HG02981 (cell line): ENCODE data around the gene TIMM13.
"Not testable (repeated sequence)": the region's sequence is repeated elsewhere in the genome, so short reads cannot be mapped to it uniquely, and the experiment has no call there.

Experiments
- ATAC-seq: cut with Tn5 transposase; IDR thresholded peaks from one replicate; pipeline ENCODE4 v1.9.1; 2021; ENCODE audit warnings: mild to moderate bottlenecking, moderate library complexity; ENCODE audit not compliant: unreplicated experiment

The TIMM13 gene

GRCh38 chr19:2432131-2432848 is 4.9 kb upstream of the TIMM13 start:
- ATAC-seq: no peak

GRCh38 chr19:2431318-2432055 is 4.1 kb upstream of the TIMM13 start:
- no peak for ATAC-seq

DNA sequence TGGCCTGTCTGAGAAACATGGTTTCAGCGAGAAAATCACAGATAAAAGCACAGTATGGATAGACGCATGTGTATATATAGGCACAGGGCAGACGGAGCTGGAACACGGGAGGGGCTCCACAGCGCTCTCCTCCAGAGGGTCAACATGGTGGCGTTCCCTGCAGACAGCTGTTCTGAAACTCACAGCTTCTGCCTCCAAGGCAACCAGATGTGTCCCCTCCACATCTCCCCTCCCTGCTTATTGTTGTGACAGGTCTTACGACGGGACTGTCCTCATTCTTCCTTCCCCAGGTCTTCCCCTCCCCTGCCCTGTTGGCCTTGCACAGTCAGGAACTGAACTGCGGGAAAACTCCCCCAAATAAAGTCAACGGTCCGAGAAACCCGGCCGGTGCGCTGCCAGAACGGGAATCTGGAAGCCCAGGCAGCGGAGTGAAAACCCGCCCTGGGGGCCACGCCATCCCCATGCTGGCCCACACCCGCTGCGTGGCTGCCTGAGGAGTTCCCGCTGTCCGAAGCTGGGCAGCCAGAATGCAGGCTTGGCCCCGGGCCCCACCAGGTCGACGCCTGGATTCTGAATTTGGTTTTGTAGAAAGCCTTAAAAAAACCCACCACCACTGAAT is 2.6 kb upstream of the TIMM13 start:
- ATAC-seq: no peak

- no peak for ATAC-seq
These were observed 1.6 kb upstream of the TIMM13 start for GRCh38 chr19:2428756-2429711.

GRCh38 chr19:2428321-2428690 is 920 bp upstream of the TIMM13 start:
- no peak for ATAC-seq

- peak; percentile 14 for ATAC-seq
These were observed 566 bp downstream of the TIMM13 start for GRCh38 chr19:2426611-2427428.

DNA sequence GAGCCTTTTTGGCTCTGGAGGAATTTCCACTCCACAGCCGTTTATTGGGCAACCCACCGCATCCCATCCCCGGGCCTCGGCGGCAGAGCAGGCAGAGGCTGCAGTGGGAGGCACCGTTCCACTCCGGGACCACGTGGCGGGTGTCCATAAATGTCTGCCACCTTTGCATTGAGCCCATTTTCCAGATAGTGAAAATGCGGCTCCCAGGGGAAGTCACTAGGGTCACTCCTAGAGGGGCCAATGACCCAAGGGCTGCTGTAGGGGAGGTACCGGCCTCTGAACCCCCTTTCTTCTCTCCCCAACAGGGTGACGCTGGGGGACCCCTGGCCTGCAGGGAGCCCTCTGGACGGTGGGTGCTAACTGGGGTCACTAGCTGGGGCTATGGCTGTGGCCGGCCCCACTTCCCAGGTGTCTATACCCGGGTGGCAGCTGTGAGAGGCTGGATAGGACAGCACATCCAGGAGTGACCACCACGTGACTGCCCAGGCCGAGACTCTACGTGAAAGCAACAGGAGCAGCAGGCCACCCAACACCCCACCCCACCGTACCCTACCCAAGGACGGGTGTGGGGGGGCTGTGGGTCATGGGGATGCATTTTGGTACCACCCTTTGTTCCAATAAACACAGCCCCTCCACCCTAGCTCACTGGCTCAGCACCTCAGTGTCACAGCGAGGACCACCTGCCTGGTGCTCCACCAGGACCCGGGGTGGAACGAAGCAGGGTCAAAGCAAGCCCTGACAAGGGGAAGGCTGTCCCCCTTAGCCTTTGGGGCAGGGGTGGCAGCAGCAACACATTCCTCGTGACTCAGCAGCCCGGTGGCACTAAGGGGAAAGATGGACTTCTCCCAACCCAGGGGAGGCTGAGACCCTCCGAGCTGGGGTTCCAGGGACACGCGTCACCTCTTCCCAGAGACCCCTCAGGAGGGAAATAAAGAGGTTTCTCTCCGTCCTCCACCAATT is 1.5 kb downstream of the TIMM13 start:
- ATAC-seq: no peak

- ATAC-seq: no peak
These were observed 2.4 kb downstream of the TIMM13 start for GRCh38 chr19:2424686-2425621.

DNA sequence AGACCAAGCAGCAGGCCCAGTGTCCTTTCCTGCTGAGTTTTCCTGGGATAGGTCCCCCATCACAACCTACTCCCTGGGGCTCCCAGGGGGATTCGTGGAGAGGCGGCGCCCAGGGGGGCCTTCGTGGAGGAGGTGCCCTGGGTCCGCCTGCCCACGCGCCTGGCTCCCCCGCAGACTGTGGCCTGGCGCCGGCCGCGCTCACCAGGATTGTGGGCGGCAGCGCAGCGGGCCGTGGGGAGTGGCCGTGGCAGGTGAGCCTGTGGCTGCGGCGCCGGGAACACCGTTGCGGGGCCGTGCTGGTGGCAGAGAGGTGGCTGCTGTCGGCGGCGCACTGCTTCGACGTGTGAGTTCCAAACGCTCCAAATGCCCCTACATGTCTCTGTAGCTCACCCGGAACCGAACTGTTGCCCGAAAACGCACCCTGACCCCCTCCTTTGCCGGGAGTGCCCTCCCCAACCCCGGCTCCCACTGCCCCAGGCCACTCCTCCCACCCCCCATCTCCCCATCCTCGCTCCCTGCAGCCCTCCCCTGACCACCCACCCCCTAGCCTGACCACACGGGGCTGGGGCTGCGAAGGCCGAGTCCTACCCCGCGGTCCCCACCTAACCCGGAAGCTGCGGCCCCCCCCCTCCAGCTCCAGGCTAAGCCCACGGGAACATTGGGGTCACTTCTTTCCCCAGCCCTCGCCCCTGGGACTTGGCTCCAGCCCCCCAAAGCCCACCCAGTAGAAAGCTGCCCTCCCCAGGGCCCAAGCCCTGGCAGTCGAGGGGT is 3.3 kb downstream of the TIMM13 start:
- ATAC-seq: no peak

- no peak for ATAC-seq
These were observed 4.1 kb downstream of the TIMM13 start for GRCh38 chr19:2423071-2423914.

- ATAC-seq: no peak
These were observed 5.6 kb downstream of the TIMM13 start for GRCh38 chr19:2421581-2422306.

DNA sequence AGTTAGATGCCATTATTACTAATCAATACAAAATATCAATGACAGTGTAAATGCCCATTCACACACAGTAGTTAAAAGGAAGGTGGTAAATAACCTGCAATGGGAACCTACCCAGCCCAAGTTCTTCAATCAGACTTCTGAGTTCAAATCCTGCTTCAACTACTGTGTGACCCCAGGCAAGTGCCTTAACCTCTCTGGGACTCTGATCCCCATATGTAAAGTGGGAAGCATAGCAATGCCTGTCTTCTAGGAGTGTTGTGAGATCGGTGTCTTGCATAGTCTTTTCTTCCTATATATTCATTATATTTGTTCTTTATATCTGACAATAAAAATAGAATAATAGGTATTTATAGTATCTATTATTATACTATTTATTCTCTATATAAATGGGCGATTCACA is 6.9 kb downstream of the TIMM13 start:
- ATAC-seq: no peak

- ATAC-seq: no peak
These were observed 7.6 kb downstream of the TIMM13 start for GRCh38 chr19:2419754-2420153.

GRCh38 chr19:2417881-2418406 is 9.4 kb downstream of the TIMM13 start:
- no peak for ATAC-seq

DNA sequence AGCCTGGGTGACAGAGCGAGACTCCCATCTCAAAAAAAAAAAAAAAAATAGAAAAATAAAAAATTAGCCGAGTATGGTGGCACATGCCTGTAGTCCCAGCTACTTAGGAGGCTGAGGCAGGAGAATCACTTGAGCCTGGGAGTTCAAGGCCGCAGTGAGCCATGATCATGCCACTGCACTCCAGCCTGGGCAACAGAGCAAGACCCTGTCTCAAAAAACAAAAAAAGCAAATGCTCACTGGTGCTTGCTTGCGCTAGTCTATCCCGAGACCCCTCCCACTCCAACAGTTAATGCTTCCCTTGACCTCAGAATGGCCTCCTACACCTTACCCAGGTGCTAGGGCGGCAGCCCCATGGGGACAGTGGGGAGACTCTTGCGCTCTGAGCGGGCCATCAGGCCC is 9.9 kb downstream of the TIMM13 start:
- ATAC-seq: not testable (repeated sequence)
